ENCODE measurements around the gene AQP3. TPM values are rescaled to one million over a fixed set of nuclear protein-coding genes. Genes with fewer than 3 reads are reported as not detected.

Gene AQP3
- total RNA-seq: 0.39 and 1.1 TPM in 2 replicates

DNA sequence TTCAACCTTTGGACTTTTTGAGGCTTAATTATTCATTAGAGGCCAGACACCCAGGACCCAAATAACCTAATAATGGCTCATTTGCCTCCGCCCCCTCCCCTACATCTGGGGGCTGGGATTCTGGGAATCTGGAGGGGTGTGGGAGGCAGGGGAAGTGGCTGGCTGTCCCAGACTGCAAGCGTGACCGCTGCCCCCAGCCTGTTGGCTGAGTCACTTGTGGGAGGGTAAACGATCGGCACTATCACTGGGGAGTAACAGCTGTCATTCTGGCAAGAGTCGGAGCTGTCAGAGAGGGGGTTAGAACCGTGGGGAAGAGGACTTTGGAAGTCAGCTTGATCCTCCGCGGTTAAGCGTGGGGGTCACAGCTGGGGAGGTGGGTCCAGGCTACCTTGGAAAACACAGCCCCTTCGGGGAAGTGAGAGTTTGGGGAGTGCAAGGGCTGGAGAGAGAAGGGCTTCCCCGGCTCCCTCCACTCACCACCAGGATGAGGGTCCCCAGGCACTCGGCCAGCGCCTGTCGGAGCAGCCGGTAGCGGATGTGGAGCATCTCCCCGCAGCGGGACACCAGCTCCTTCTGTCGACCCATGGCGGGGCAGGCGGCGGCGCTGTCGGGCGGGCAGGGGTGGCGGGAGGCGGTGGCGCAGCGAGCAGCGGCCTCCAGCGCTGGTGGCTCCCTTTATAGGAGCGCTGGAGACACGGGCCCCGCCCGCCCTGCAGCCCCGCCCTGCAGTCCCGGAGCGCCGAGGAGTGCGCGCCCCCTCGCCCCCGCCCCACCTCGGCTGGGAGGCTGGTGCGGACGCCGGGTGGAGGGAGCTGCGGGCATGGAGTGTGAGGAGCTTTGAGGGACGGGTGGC lies at the start of gene AQP3:
Gene AQP3, minus strand, starts transcription at position 648 of the 853 bp plus-strand sequence. Its CDS starts 63 bp downstream, at position 585.

GRCh38 chr9:33473643-33474352 lies 26.4 kb upstream of the AQP3 start, which contains the start of gene NOL6:
NOL6 (minus strand) TSS chr9:33473924; CDS start chr9:33473842, 82 bp downstream.

DNA sequence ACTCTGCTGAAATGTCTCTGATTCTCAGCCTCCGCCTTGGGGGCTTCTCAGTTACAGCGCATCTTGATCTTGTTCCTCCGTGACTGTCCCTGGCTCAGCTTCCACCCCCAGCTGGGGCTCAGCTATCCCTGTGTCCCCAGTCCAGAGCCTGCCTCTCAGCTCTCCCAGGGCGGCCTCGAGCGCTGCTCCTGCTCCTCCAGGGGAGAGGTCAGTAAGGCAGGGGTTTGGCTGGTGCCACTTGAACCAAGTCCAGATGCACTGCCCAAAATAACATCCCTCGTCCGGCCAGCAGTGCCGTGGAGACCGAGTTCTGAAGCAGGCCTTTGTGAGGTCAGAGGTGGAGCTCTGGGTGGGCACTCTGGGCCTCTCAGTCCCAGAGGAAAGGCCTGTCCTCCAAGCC lies 45.0 kb downstream of the AQP3 start, which contains the start of gene AQP7:
Gene AQP7, minus strand, starts transcription at position 198 of the 400 bp plus-strand sequence. CDS start 1,306 bp downstream, outside the sequence.

Small RNA genes lying within 50 kb of the gene (small RNA-seq; reads per million reads assigned to genes)
- gene AL356218.2 (not detected), gene MIR6851 (0.14 reads per million)

Other genes starting within 250 kb of the AQP3 start
- gene SPINK4, start 207.4 kb downstream of the AQP3 start, total RNA-seq: not detected in 2 replicates
- 18.6 and 25.0 TPM in 2 replicates for gene BAG1, start 182.9 kb downstream of the AQP3 start, total RNA-seq
- gene CHMP5, start 182.5 kb downstream of the AQP3 start, total RNA-seq: 46.5 and 57.3 TPM in 2 replicates
- gene NFX1, start 157.1 kb downstream of the AQP3 start, total RNA-seq: 27.2 and 36.2 TPM in 2 replicates
- gene AQP7, start 45.0 kb downstream of the AQP3 start, total RNA-seq: 0.59 and 1.1 TPM in 2 replicates
- 29.4 and 45.0 TPM in 2 replicates for gene NOL6, start 26.3 kb upstream of the AQP3 start, total RNA-seq
- not detected in 2 replicates for gene ANKRD18B, start 76.7 kb upstream of the AQP3 start, total RNA-seq